Measurements from ENCODE around the gene GRID1. TPM values are rescaled to one million over a fixed set of nuclear protein-coding genes. Genes with fewer than 3 reads are reported as not detected.
A peak's percentile ranks its signal among the peaks of the same experiment; 100 is the strongest.

The GRID1 gene
- total and polyA plus RNA-seq, 5 donors from 2014 or later, result not detected

GRCh38 chr10:86349474-86349873, 17.1 kb downstream of the GRID1 start:
- H3K36me3 ChIP-seq (ENCODE audit: control insufficient read depth, insufficient read depth, low read length), result no peaks in the 10 kb centered on the region
- DNase-seq (no peak), ATAC-seq (ENCODE audit: low read depth in 2 of 2) (no peak)
- H3K4me1 ChIP-seq (ENCODE audit: control insufficient read depth, insufficient read depth, low read length, poor library complexity, severe bottlenecking), result no peaks in the 10 kb centered on the region
- no peaks in the 10 kb centered on the region for H3K36me3 Mint-ChIP-seq
- peak overlapping the region in 1 of 4 donors; percentile 30 for H3K4me3 Mint-ChIP-seq
- no peak overlapping the region for H3K27ac Mint-ChIP-seq
- no peaks in the 10 kb centered on the region for H3K9me3 ChIP-seq (ENCODE audit: control insufficient read depth in 2 of 2, low read length in 2 of 2)
- H3K27ac ChIP-seq (ENCODE audit: insufficient read depth, low read length, poor library complexity, severe bottlenecking), result no peak overlapping the region
- H3K9me3 Mint-ChIP-seq, result peaks cover 0 to 3% (median 0%) of the 10 kb centered on the region in 7 donors
- H3K27me3 Mint-ChIP-seq, result no peaks in the 10 kb centered on the region
- H3K4me3 ChIP-seq (ENCODE audit: low read depth, low read length), result no peak overlapping the region
- H3K27me3 ChIP-seq (ENCODE audit: control insufficient read depth, insufficient read depth, low read length), result no peaks in the 10 kb centered on the region
- no peaks in the 10 kb centered on the region for H3K4me1 Mint-ChIP-seq

DNA sequence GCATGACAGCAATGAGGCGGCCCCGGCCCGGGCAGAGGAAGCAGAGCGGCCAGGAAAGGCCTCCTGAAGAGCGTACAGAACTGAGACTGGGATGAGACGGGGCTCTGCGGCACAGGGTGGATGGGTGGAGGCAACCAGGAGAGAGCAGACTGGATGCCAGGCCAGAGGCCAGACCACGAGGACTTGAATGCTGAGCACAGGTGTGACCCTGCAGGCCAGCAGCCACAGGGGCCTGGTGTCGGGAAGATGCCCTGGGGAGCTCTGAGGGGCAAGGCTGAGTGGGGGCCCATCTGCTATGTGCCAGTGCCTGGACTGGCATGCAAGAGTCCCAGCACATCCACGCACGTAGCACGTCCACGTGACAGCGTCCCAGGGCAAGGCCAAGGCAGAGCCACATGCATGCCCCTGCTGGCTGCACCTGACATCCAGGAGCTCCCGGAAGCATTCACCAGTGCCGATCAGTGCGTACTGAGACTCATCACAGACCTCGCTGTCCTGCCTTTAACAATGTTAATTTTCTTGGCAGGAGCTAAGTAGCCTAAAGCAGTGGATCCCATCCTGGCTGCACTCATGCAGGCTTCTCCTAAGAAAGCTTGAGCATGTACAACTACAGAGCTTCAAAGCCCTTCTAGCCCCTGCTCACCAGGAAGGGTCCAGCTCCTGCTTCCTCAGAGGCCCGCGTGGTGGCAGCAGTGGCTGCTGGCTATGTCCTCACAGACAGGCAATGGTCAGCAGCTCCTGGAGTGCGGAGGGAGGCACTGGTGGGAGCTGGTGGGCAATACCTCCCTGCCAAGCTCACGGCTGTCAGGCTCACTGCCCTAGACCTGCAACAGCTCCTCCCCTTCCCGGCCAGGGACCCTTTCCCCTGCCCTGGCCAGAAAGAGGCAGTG, 18.0 kb downstream of the GRID1 start:
- H3K4me1 ChIP-seq (ENCODE audit: control insufficient read depth, insufficient read depth, low read length, poor library complexity, severe bottlenecking), result no peaks in the 10 kb centered on the region
- no peak overlapping the region for H3K27ac ChIP-seq (ENCODE audit: insufficient read depth, low read length, poor library complexity, severe bottlenecking)
- Mint-ChIP-seq H3K27ac (peak overlapping the region in 1 of 3 donors; percentile 80), H3K9me3 (peaks cover 0 to 3% (median 0%) of the 10 kb centered on the region in 7 donors), H3K27me3 (no peaks in the 10 kb centered on the region), H3K4me3 (no peak overlapping the region), H3K36me3 (no peaks in the 10 kb centered on the region), H3K4me1 (no peaks in the 10 kb centered on the region)
- no peaks in the 10 kb centered on the region for H3K36me3 ChIP-seq (ENCODE audit: control insufficient read depth, insufficient read depth, low read length)
- H3K4me3 ChIP-seq (ENCODE audit: low read depth, low read length), result no peak overlapping the region
- no peaks in the 10 kb centered on the region for H3K9me3 ChIP-seq (ENCODE audit: control insufficient read depth in 2 of 2, low read length in 2 of 2)
- no peak for ATAC-seq (ENCODE audit: low read depth in 2 of 2)
- no peak for DNase-seq
- no peaks in the 10 kb centered on the region for H3K27me3 ChIP-seq (ENCODE audit: control insufficient read depth, insufficient read depth, low read length)

DNA sequence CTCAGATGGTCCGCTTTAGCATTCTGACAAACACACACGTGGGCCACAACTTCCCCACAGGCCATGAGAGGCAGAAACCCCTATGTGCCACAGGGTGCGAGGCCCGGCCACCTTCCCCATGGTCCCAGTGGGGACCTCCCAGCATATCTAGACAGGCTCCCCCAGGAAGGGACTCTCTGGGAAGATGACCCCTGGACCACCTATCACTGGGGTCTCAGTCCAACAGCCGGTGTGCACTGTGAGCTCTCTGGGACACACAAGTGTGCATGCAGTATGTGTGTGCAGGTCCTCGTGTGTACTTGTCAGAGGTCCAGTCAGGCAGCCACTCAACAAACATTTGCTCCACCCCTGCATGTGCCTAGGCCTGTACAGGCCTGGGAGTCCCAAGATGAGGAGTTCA, 18.7 kb downstream of the GRID1 start:
- Mint-ChIP-seq H3K9me3 (peaks cover 0 to 3% (median 0%) of the 10 kb centered on the region in 7 donors), H3K4me3 (no peak overlapping the region), H3K27ac (peak overlapping the region in 1 of 3 donors; percentile 80), H3K36me3 (no peaks in the 10 kb centered on the region), H3K27me3 (no peaks in the 10 kb centered on the region), H3K4me1 (no peaks in the 10 kb centered on the region)
- no peak overlapping the region for H3K27ac ChIP-seq (ENCODE audit: insufficient read depth, low read length, poor library complexity, severe bottlenecking)
- no peaks in the 10 kb centered on the region for H3K9me3 ChIP-seq (ENCODE audit: control insufficient read depth in 2 of 2, low read length in 2 of 2)
- no peak overlapping the region for H3K4me3 ChIP-seq (ENCODE audit: low read depth, low read length)
- no peaks in the 10 kb centered on the region for H3K27me3 ChIP-seq (ENCODE audit: control insufficient read depth, insufficient read depth, low read length)
- no peaks in the 10 kb centered on the region for H3K36me3 ChIP-seq (ENCODE audit: control insufficient read depth, insufficient read depth, low read length)
- no peaks in the 10 kb centered on the region for H3K4me1 ChIP-seq (ENCODE audit: control insufficient read depth, insufficient read depth, low read length, poor library complexity, severe bottlenecking)
- ATAC-seq (ENCODE audit: low read depth in 2 of 2) (no peak), DNase-seq (no peak)

GRCh38 chr10:86346799-86347665, 19.6 kb downstream of the GRID1 start:
- Mint-ChIP-seq H3K27ac (no peak overlapping the region), H3K4me1 (no peaks in the 10 kb centered on the region), H3K36me3 (no peaks in the 10 kb centered on the region), H3K9me3 (no peaks in the 10 kb centered on the region), H3K4me3 (no peak overlapping the region), H3K27me3 (no peaks in the 10 kb centered on the region)
- Histone ChIP-seq H3K4me1 (ENCODE audit: control insufficient read depth, insufficient read depth, low read length, poor library complexity, severe bottlenecking) (no peaks in the 10 kb centered on the region), H3K27me3 (ENCODE audit: control insufficient read depth, insufficient read depth, low read length) (no peaks in the 10 kb centered on the region), H3K4me3 (ENCODE audit: low read depth, low read length) (no peak overlapping the region), H3K36me3 (ENCODE audit: control insufficient read depth, insufficient read depth, low read length) (no peaks in the 10 kb centered on the region), H3K27ac (ENCODE audit: insufficient read depth, low read length, poor library complexity, severe bottlenecking) (no peak overlapping the region), H3K9me3 (ENCODE audit: control insufficient read depth in 2 of 2, low read length in 2 of 2) (no peaks in the 10 kb centered on the region)
- no peak for ATAC-seq (ENCODE audit: low read depth in 2 of 2)
- no peak for DNase-seq

DNA sequence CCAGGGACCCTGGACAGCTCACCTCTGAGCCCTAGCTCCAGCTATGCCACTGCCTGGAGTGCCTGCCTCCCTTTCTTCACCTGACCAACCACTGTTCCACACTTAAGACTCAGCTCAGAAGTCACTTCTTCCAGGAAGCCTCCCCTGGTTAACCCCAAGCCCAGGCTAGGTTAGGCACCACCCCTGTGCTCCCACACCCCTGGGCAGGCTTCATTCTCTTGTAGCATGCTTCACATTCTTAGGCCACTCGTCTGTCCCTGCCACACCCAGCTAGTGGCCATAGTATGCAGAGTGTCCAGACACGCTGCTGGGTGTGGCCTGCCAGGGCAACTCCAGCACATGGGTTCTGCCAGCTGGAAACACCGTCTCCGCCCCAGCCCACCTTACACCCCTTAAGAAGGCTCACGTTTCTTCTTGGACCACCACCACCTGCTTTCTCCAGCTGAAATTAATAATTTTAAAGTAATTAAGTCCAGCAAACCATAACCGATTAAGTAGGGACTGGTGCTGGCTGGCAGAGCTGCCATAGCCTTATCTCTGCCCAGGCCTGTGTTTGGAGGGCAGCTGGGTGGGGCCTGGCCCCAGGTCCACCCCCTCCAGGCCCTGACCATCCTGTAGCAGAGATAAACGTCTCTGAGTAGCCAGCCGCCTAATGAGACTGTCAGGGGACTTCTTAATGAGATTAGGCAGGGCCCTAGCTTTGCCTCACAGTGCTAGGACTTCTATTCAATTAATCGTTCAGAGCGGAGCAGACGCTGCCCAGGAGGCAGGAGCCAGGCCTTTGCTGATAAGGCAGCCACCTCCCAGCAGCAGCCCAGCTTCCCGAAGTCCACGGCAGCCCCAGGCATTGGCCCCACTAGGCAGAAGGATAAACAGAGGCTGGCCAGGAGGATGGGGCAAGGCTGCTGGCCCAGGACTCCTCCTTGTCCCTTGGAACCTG, 20.5 kb downstream of the GRID1 start:
- Mint-ChIP-seq H3K36me3 (no peaks in the 10 kb centered on the region), H3K9me3 (no peaks in the 10 kb centered on the region), H3K27ac (no peak overlapping the region), H3K27me3 (no peaks in the 10 kb centered on the region), H3K4me3 (no peak overlapping the region), H3K4me1 (no peaks in the 10 kb centered on the region)
- DNase-seq, result no peak
- no peaks in the 10 kb centered on the region for H3K36me3 ChIP-seq (ENCODE audit: control insufficient read depth, insufficient read depth, low read length)
- no peak overlapping the region for H3K27ac ChIP-seq (ENCODE audit: insufficient read depth, low read length, poor library complexity, severe bottlenecking)
- no peaks in the 10 kb centered on the region for H3K4me1 ChIP-seq (ENCODE audit: control insufficient read depth, insufficient read depth, low read length, poor library complexity, severe bottlenecking)
- no peak overlapping the region for H3K4me3 ChIP-seq (ENCODE audit: low read depth, low read length)
- H3K27me3 ChIP-seq (ENCODE audit: control insufficient read depth, insufficient read depth, low read length), result no peaks in the 10 kb centered on the region
- ATAC-seq (ENCODE audit: low read depth in 2 of 2), result no peak
- H3K9me3 ChIP-seq (ENCODE audit: control insufficient read depth in 2 of 2, low read length in 2 of 2), result no peaks in the 10 kb centered on the region

DNA sequence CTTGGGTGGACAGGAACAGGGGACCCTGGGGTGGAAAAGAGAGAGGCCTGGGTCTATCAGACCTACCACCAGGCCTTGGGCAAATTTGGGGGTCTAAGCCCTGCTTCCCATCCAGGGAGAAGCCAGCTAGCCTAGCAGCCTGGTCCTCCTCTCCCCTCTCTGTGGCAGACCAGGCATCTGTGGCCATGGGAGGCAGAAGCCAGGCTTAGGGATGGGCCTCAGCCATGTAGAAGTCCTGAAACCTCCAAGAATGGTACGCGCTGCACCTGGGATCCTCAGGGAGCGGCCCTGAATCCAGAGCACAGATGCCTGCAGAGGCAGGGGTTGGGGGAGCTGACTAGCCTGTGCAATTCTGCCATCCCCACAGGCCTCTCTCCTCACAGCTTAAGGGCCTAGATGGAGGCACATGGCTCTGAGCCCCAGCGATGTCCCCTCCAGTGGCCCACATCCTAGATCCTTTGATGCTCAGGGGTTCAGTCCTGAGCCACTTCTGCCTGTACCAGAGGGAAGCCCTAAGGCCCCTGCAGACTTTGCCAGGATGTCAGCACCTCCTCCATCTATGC, 21.2 kb downstream of the GRID1 start:
- H3K4me3 ChIP-seq (ENCODE audit: low read depth, low read length), result no peak overlapping the region
- ATAC-seq (ENCODE audit: low read depth in 2 of 2) (no peak), DNase-seq (no peak)
- no peaks in the 10 kb centered on the region for H3K36me3 Mint-ChIP-seq
- peaks cover 4% of the 10 kb centered on the region for H3K27me3 Mint-ChIP-seq
- no peaks in the 10 kb centered on the region for H3K4me1 Mint-ChIP-seq
- H3K27ac Mint-ChIP-seq, result no peak overlapping the region
- no peaks in the 10 kb centered on the region for H3K4me1 ChIP-seq (ENCODE audit: control insufficient read depth, insufficient read depth, low read length, poor library complexity, severe bottlenecking)
- H3K27me3 ChIP-seq (ENCODE audit: control insufficient read depth, insufficient read depth, low read length), result no peaks in the 10 kb centered on the region
- no peaks in the 10 kb centered on the region for H3K9me3 Mint-ChIP-seq
- H3K36me3 ChIP-seq (ENCODE audit: control insufficient read depth, insufficient read depth, low read length), result no peaks in the 10 kb centered on the region
- no peak overlapping the region for H3K4me3 Mint-ChIP-seq
- no peaks in the 10 kb centered on the region for H3K9me3 ChIP-seq (ENCODE audit: control insufficient read depth in 2 of 2, low read length in 2 of 2)
- H3K27ac ChIP-seq (ENCODE audit: insufficient read depth, low read length, poor library complexity, severe bottlenecking), result no peak overlapping the region

GRCh38 chr10:86344714-86345161, 21.9 kb downstream of the GRID1 start:
- no peaks in the 10 kb centered on the region for H3K4me1 Mint-ChIP-seq
- peaks cover 4% of the 10 kb centered on the region for H3K27me3 Mint-ChIP-seq
- no peak for DNase-seq
- H3K27ac Mint-ChIP-seq, result no peak overlapping the region
- H3K36me3 Mint-ChIP-seq, result no peaks in the 10 kb centered on the region
- H3K27me3 ChIP-seq (ENCODE audit: control insufficient read depth, insufficient read depth, low read length), result no peaks in the 10 kb centered on the region
- no peaks in the 10 kb centered on the region for H3K36me3 ChIP-seq (ENCODE audit: control insufficient read depth, insufficient read depth, low read length)
- H3K9me3 ChIP-seq (ENCODE audit: control insufficient read depth in 2 of 2, low read length in 2 of 2), result no peaks in the 10 kb centered on the region
- ATAC-seq (ENCODE audit: low read depth in 2 of 2), result no peak
- no peaks in the 10 kb centered on the region for H3K4me1 ChIP-seq (ENCODE audit: control insufficient read depth, insufficient read depth, low read length, poor library complexity, severe bottlenecking)
- no peaks in the 10 kb centered on the region for H3K9me3 Mint-ChIP-seq
- no peak overlapping the region for H3K4me3 Mint-ChIP-seq
- no peak overlapping the region for H3K4me3 ChIP-seq (ENCODE audit: low read depth, low read length)
- no peak overlapping the region for H3K27ac ChIP-seq (ENCODE audit: insufficient read depth, low read length, poor library complexity, severe bottlenecking)

Data from CD4-positive, CD25-positive, alpha-beta regulatory T cell (primary cell).